RWPE1 (cell line): ENCODE data around the gene SPEF2.

Experiments used
- CTCF ChIA-PET: fragments of 350-600 bp; sonication (Branson Sonifier 250); formaldehyde crosslinking; extraction: SDS; loops from one replicate; lab custom pipeline; 2021; lab: Yijun Ruan, JAX
- POLR2A ChIA-PET: fragments of 400-600 bp; formaldehyde crosslinking; extraction: SDS; loops from one replicate; lab custom pipeline; 2020; ENCODE audit warnings: antibody characterized with exemption; ENCODE audit not compliant: low non-redundant PET; lab: Yijun Ruan, JAX
- DNase-seq: peaks from one replicate; pipeline ENCODE4 v3.0.0; 2012; ENCODE audit warnings: low spot score
- H3K27ac ChIP-seq: fragments of 450-650 bp; 2 replicates; pipeline ENCODE4 v1.5.1; 2017
- TF ChIP-seq, protein P1 (sequence below): fragments of 450-650 bp; conservative IDR thresholded peaks from 2 replicates; pipeline ENCODE4 v1.5.1; 2017; ENCODE audit warnings: low read depth, mild to moderate bottlenecking

Gene SPEF2

DNA sequence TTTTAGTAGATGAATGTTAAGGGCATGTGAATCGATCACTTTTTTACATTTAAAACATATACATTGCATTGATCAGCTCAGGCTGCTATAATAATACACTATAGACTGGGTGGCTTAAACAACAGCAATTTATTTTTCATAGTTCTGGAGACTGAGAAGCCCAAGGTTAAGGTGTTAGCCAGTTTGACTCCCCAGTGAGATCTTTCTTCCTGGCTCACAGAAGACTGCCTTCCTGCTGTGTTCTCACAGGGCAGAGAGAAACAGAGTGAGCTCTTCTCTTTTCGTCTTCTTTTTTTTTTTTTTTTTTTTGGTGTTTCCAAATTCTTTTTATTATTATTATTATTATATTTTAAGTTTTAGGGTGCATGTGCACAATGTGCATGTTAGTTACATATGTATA is 56.4 kb downstream of the SPEF2 start:
- ChIA-PET POLR2A (no interaction called here), CTCF (no interaction called here)
- DNase-seq = no peak
- TF ChIP-seq, protein P1, sequence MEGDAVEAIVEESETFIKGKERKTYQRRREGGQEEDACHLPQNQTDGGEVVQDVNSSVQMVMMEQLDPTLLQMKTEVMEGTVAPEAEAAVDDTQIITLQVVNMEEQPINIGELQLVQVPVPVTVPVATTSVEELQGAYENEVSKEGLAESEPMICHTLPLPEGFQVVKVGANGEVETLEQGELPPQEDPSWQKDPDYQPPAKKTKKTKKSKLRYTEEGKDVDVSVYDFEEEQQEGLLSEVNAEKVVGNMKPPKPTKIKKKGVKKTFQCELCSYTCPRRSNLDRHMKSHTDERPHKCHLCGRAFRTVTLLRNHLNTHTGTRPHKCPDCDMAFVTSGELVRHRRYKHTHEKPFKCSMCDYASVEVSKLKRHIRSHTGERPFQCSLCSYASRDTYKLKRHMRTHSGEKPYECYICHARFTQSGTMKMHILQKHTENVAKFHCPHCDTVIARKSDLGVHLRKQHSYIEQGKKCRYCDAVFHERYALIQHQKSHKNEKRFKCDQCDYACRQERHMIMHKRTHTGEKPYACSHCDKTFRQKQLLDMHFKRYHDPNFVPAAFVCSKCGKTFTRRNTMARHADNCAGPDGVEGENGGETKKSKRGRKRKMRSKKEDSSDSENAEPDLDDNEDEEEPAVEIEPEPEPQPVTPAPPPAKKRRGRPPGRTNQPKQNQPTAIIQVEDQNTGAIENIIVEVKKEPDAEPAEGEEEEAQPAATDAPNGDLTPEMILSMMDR = no peak
- H3K27ac ChIP-seq = no peak overlapping the region

DNA sequence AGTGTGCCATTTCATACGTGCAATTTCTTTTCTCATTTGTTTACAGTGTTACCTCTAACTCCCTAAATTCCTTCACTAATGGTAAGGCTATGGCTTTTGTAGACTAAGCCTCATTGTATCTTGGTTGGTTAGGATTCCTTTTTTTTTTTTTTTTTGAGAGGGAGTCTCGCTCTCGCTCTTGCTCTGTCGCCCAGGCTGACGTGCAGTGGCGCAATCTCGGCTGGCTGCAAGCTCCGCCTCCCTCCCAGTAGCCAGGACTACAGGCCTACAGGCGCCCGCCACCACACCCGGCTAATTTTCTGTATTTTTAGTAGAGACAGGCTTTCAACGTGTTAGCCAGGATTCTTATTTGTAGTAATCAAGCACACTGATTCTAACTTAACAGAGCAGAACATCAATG is 57.7 kb downstream of the SPEF2 start:
- TF ChIP-seq, protein P1 = no peak
- ChIA-PET POLR2A (no interaction called here), CTCF (no interaction called here)
- no peak overlapping the region for H3K27ac ChIP-seq
- no peak for DNase-seq

DNA sequence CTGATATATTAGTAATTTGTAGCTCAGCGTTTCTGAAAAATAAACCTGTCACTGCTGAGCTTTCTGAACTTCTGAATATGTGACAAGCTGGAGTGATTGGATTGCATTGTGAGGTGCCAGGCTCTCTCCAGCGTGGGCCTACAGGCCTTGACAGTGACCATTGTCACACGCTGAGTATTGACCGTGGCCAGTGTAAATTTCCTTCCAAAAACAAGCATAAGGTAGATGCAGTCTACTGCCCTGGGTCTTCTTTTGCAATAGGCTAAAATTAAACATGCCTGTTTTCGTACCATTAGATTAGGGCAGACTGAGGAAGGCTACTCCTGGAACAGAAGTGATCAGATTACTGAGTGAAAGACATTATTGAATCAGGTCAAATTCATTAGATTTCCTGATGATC is 60.2 kb downstream of the SPEF2 start:
- H3K27ac ChIP-seq = no peak overlapping the region
- ChIA-PET POLR2A (no interaction called here), CTCF (no interaction called here)
- TF ChIP-seq, protein P1 = no peak
- DNase-seq = no peak

DNA sequence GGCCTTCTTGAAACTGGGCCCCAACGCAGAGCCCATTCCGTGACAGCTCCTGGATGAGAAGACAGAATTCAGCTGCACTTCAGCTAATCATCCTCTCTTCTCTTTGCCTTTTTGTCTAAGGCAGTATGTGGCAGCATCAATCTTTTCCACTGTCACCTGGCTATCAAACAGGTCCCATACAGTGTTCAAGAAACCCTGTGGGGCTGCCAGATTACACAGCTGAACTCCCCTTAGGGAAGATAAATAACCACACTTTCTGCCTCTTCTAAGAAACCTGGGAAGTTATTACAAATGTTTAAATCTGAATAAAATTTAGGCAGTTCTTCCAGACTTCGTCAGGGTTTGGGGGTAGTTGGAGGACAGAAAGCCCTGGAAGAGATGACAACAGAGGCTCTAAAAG is 61.0 kb downstream of the SPEF2 start:
- TF ChIP-seq, protein P1 = no peak
- ChIA-PET CTCF (no interaction called here), POLR2A (no interaction called here)
- no peak for DNase-seq
- H3K27ac ChIP-seq = no peak overlapping the region

DNA sequence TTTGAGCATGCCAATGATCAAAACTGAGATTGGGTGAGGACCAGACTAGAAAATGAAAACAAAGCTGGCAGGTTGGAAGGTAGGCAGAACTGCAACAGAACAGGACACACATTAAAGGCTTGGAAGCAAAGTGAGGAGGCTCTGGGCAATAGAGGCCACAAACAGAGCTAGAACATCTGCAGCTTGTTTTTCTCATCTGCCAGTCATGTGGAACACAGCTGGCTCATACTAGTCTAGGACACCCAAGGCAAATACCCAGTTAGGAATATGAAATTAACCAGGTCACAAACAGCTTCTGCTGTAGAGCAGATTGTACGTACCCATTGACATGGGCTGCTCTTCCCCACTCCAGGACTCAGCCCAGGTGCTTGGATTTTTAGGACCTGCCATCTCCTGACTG is 61.7 kb downstream of the SPEF2 start:
- TF ChIP-seq, protein P1 = no peak
- ChIA-PET CTCF (no interaction called here), POLR2A (no interaction called here)
- no peak for DNase-seq
- H3K27ac ChIP-seq = no peak overlapping the region

DNA sequence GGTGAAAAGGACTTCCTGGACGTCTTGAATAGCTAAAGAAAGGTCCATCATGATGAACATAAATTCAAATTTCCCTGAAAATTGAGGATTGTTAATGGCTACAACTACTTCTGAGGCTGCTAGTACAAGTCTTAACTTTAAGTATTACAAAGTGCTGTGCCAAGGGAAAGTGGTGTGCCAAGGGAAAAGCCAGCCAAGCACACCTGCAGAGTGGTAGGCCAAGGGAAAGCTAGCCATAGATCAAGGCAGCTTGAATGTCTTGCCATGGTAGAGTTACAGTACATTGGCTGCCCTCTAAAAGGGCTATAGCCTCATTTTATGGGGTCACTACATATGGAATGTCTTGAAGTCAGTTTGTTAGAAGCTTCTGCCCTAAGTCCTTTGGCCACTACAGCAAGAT is 64.2 kb downstream of the SPEF2 start:
- no peak for DNase-seq
- CTCF ChIA-PET = interaction anchor here (0.6 kb wide), 1 partner anchor 1058 kb away, joined by 3 read pairs; no protein-coding TSS in a partner anchor
- H3K27ac ChIP-seq = no peak overlapping the region
- POLR2A ChIA-PET = no interaction called here
- TF ChIP-seq, protein P1 = no peak

DNA sequence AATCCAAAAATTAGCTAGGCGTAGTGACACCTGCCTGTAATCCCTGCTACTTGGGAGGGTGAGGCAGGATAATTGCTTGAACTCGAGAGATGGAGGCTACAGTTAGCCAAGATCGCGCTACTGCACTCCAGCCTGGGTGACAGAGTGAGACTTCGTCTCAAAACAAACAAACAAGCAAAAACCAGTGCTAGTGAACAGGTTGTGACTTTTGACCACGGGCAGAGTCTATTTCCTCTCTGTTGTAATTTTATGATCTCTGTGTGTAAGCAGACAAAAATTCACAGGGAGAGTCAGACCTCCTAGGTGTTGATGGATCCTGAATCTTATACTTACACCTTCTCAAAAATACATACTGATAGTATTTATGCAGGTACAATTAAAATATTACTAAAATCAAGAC is 65.8 kb downstream of the SPEF2 start:
- CTCF ChIA-PET = no interaction called here

More for the DNA sequence above, 65.8 kb downstream of the SPEF2 start:
- no peak for DNase-seq
- POLR2A ChIA-PET = no interaction called here
- no peak overlapping the region for H3K27ac ChIP-seq
- TF ChIP-seq, protein P1 = no peak
